ENCODE results near the gene ERN1.

- TF ChIP-seq CTCF (conservative IDR thresholded peaks at IDR 0.05 in 1 of 2, IDR thresholded peaks at IDR 0.05 in 1 of 2; ENCODE audit: low read depth in 1 of 2, low read length in 2 of 2) (no peak), EZH2 (IDR thresholded peaks at IDR 0.05; ENCODE audit: low read length, missing control alignments) (no peak)
Observed at GRCh38 chr17:64058621-64059020, 71.3 kb downstream of the ERN1 start.
